Suprapubic skin (tissue), 4 donors: ENCODE results near the gene UBE2D2.
A peak's percentile ranks its signal among the peaks of the same experiment; 100 is the strongest.

Source experiments
- CTCF ChIP-seq, 2 donors: fragments of 200-600 bp in 1 of 2; fragments of 450-650 bp in 1 of 2; sonication (generic) in 1 of 2; IDR thresholded peaks; one replicate each; pipeline ENCODE4 v1.5.1; 2016 to 2019; ENCODE audit warnings: antibody characterized with exemption in 2 of 2, mild to moderate bottlenecking in 1 of 2, moderate library complexity in 1 of 2
- EP300 ChIP-seq: sonication (generic); formaldehyde crosslinking; IDR thresholded peaks from one replicate; pipeline ENCODE4 v1.6.1; 2017; ENCODE audit warnings: antibody characterized with exemption
- POLR2A ChIP-seq, 2 donors: fragments of 450-650 bp; IDR thresholded peaks; one replicate each; pipeline ENCODE4 v1.6.1; 2017; ENCODE audit warnings: antibody characterized with exemption in 2 of 2, mild to moderate bottlenecking in 2 of 2, moderate library complexity in 2 of 2
- POLR2AphosphoS5 ChIP-seq, 3 donors: sonication (generic); formaldehyde crosslinking; IDR thresholded peaks; one replicate each; pipeline ENCODE4 v1.6.1; 2017; ENCODE audit warnings: antibody characterized with exemption in 3 of 3

DNA sequence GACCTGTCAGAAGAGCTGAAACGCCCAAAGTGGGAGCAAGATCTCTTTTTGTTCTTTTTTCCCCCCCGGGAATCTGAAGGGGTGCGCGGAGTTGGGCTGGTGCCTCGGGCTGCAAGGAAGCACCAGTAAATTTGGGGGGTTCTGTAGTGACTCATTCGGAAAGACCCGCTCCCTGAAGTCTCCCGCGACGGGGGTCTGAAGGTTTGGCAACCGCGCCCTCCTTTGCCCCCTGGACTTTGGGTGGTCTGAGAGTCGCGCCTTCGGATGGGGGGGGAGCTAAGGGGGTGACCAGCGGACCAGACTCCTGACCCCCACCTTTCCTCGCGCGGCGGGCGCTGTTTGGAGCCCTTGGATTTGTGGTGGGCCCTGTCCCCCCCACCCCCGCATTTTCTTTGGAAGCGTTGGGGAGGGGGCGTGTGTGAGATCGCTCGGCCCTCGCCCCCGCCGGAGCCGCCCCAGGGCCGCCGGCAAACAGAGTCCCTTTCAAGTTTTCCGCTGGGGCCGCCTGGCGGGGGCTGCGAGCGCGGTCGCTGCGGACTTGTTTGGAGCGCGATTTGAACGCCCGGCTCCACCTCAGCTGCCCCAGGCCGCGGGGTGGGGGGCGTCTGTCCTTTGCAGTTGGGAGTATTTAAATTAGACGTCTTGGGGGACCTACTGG lies 89.0 kb downstream of the UBE2D2 start:
- TF ChIP-seq POLR2AphosphoS5 (IDR thresholded peaks at IDR 0.05) (no peak), CTCF (IDR thresholded peaks at IDR 0.05) (peak; percentile 18 to 42), POLR2A (IDR thresholded peaks at IDR 0.05) (no peak), EP300 (no peak)
